ENCODE data around the gene DYNC1H1.

- TF ChIP-seq EZH2 (IDR thresholded peaks at IDR 0.05; ENCODE audit: borderline replicate concordance, low read depth, low read length, poor library complexity, severe bottlenecking), result no peak
- TF ChIP-seq, protein P1, sequence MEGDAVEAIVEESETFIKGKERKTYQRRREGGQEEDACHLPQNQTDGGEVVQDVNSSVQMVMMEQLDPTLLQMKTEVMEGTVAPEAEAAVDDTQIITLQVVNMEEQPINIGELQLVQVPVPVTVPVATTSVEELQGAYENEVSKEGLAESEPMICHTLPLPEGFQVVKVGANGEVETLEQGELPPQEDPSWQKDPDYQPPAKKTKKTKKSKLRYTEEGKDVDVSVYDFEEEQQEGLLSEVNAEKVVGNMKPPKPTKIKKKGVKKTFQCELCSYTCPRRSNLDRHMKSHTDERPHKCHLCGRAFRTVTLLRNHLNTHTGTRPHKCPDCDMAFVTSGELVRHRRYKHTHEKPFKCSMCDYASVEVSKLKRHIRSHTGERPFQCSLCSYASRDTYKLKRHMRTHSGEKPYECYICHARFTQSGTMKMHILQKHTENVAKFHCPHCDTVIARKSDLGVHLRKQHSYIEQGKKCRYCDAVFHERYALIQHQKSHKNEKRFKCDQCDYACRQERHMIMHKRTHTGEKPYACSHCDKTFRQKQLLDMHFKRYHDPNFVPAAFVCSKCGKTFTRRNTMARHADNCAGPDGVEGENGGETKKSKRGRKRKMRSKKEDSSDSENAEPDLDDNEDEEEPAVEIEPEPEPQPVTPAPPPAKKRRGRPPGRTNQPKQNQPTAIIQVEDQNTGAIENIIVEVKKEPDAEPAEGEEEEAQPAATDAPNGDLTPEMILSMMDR (conservative IDR thresholded peaks at IDR 0.05; ENCODE audit: low read depth, low read length), result no peak
These were observed 15.9 kb downstream of the DYNC1H1 start for GRCh38 chr14:101980251-101980650.
